GM12878 (cell line): ENCODE results near the gene BCL11A. TPM values are rescaled to one million over a fixed set of nuclear protein-coding genes. Genes with fewer than 3 reads are reported as not detected.

Source experiments
- ATAC-seq: fragments of 200-7000 bp; cut with Tn5 transposase; 3 replicates; pipeline ENCODE4 v1.9.1; 2020; ENCODE audit warnings: mild to moderate bottlenecking, moderate library complexity
- BruUV-seq: library from RNA; stranded (reverse); fragments of 400-500 nt; replicated peaks from 2 replicates; lab custom pipeline; 2021; lab: Mats Ljungman, UMichigan
- CTCF ChIA-PET: fragments of 300-600 bp; sonication (Branson Sonifier 250); formaldehyde crosslinking; extraction: SDS; loops from one replicate; lab custom pipeline; 2021; ENCODE audit warnings: inconsistent platforms; lab: Yijun Ruan, JAX
- POLR2A ChIA-PET: fragments of 350-600 bp; formaldehyde crosslinking; extraction: SDS; loops from one replicate; lab custom pipeline; 2021; ENCODE audit warnings: inconsistent platforms; lab: Charles Lee
- RAD21 ChIA-PET: fragments of 300-600 bp; sonication (Branson Sonifier 250); formaldehyde crosslinking; loops from one replicate; lab custom pipeline; 2023; ENCODE audit warnings: antibody characterized with exemption; ENCODE audit not compliant: unreplicated experiment; lab: Charles Lee
- SMC1A ChIA-PET: fragments of 300-600 bp; sonication (Branson Sonifier 250); formaldehyde crosslinking; loops from one replicate; lab custom pipeline; 2023; ENCODE audit not compliant: unreplicated experiment, uncharacterized antibody; lab: Charles Lee
- DNase-seq: peaks from one replicate; pipeline ENCODE4 v3.0.0-alpha.2; 2011; ENCODE audit warnings: low read depth, low spot score
- FAIRE-seq: peaks from 3 replicates; lab custom pipeline; 2011; peaks lifted over from hg19 to GRCh38; lab: Jason Lieb, UNC
- H2AFZ ChIP-seq: 2 replicates; pipeline ENCODE4 v1.6.0; 2011; ENCODE audit warnings: low read depth, low read length, control low read depth; ENCODE audit not compliant: control insufficient read depth
- H3K27ac ChIP-seq: 2 replicates; pipeline ENCODE4 v1.5.1; 2011; ENCODE audit warnings: control low read depth; ENCODE audit not compliant: control insufficient read depth, insufficient read depth
- H3K27me3 ChIP-seq, 2 experiments: replicated peaks in 1 of 2; 2 replicates each; pipeline versions ENCODE4 v1.6.0 to v1.6.1; 2011; ENCODE audit warnings: low read length in 1 of 2; ENCODE audit not compliant: control insufficient read depth in 2 of 2, insufficient read depth in 2 of 2
- H3K36me3 ChIP-seq, 2 experiments: 2 replicates each; pipeline ENCODE4 v1.5.1; 2011; ENCODE audit warnings: low read length in 1 of 2; ENCODE audit not compliant: control insufficient read depth in 2 of 2, insufficient read depth in 2 of 2
- H3K4me1 ChIP-seq: 2 replicates; pipeline ENCODE4 v1.6.1; 2011; ENCODE audit warnings: mild to moderate bottlenecking, low read length, moderate library complexity, mixed read lengths; ENCODE audit not compliant: control insufficient read depth, insufficient read depth
- H3K4me2 ChIP-seq: 2 replicates; pipeline ENCODE4 v1.6.0; 2011; ENCODE audit warnings: control low read depth; ENCODE audit not compliant: control insufficient read depth, insufficient read depth
- H3K4me3 ChIP-seq: fragments of 200-600 bp; sonication (generic); 2 replicates; pipeline ENCODE4 v1.5.1; 2016
- H3K79me2 ChIP-seq: 2 replicates; pipeline ENCODE4 v1.6.0; 2011; ENCODE audit warnings: low read length; ENCODE audit not compliant: control insufficient read depth, insufficient read depth
- H3K9ac ChIP-seq: 2 replicates; pipeline ENCODE4 v1.8.0; 2011; ENCODE audit warnings: low read length, control low read depth, mixed read lengths; ENCODE audit not compliant: control insufficient read depth, insufficient read depth
- H3K9me3 ChIP-seq: replicated peaks from 3 replicates; pipeline ENCODE4 v1.5.1; 2011; ENCODE audit warnings: mild to moderate bottlenecking, low read length; ENCODE audit not compliant: control insufficient read depth, insufficient read depth
- H4K20me1 ChIP-seq: 2 replicates; pipeline ENCODE4 v1.6.0; 2011; ENCODE audit not compliant: control insufficient read depth, insufficient read depth
- ASH2L ChIP-seq: fragments of 300-600, 200-600 bp; sonication (generic); IDR thresholded peaks from 2 replicates; pipeline ENCODE4 v1.6.1; 2017; ENCODE audit warnings: low read depth, mild to moderate bottlenecking, borderline replicate concordance
- CEBPZ ChIP-seq: fragments of 150-350 bp; IDR thresholded peaks from 2 replicates; pipeline ENCODE4 v1.6.1; 2016; ENCODE audit warnings: low read depth, low read length
- CHD1 ChIP-seq: IDR thresholded peaks from 2 replicates; pipeline ENCODE4 v1.6.1; 2012; ENCODE audit warnings: low read depth, low read length, improper control_type of control experiment
- FOS ChIP-seq: IDR thresholded peaks from 3 replicates; pipeline ENCODE4 v1.6.1; 2011; ENCODE audit warnings: borderline replicate concordance; ENCODE audit not compliant: insufficient read length; ENCODE audit errors: extremely low read depth
- FOXK2 ChIP-seq: fragments of 450-650 bp; IDR thresholded peaks from 2 replicates; pipeline ENCODE4 v1.6.1; 2017; ENCODE audit warnings: mild to moderate bottlenecking, moderate library complexity
- KAT2A ChIP-seq: conservative IDR thresholded peaks from 2 replicates; pipeline ENCODE4 v1.6.1; 2011; ENCODE audit warnings: low read depth, low read length; ENCODE audit not compliant: control insufficient read depth
- KLF5 ChIP-seq: fragments of 450-650 bp; IDR thresholded peaks from 2 replicates; pipeline ENCODE4 v1.6.1; 2014; ENCODE audit warnings: mild to moderate bottlenecking; ENCODE audit not compliant: partially characterized antibody
- MEF2A ChIP-seq: IDR thresholded peaks from 2 replicates; pipeline ENCODE4 v1.6.1; 2011; ENCODE audit warnings: low read depth, mild to moderate bottlenecking, low read length, moderate library complexity; ENCODE audit not compliant: insufficient read depth
- NFXL1 ChIP-seq: fragments of 450-650 bp; IDR thresholded peaks from 2 replicates; pipeline ENCODE4 v1.6.1; 2017; ENCODE audit warnings: antibody characterized with exemption, mild to moderate bottlenecking, borderline replicate concordance
- POLR2AphosphoS2 ChIP-seq: IDR thresholded peaks from 2 replicates; pipeline ENCODE4 v1.6.1; 2011; ENCODE audit warnings: low read depth, mild to moderate bottlenecking, low read length, improper control_type of control experiment, moderate library complexity
- SIX5 ChIP-seq: IDR thresholded peaks from 2 replicates; pipeline ENCODE4 v1.6.1; 2011; ENCODE audit warnings: mild to moderate bottlenecking, low read depth, low read length, moderate library complexity; ENCODE audit not compliant: severe bottlenecking
- ZBTB11 ChIP-seq: fragments of 450-650 bp; formaldehyde crosslinking; IDR thresholded peaks from 2 replicates; pipeline ENCODE4 v1.5.0; 2022; ENCODE audit warnings: mild to moderate bottlenecking, missing genetic modification characterization
- ZBTB40 ChIP-seq: fragments of 450-650 bp; IDR thresholded peaks from 2 replicates; pipeline ENCODE4 v1.6.1; 2016; ENCODE audit warnings: mild to moderate bottlenecking, moderate library complexity, borderline replicate concordance
- ZNF622 ChIP-seq: fragments of 450-650 bp; IDR thresholded peaks from 2 replicates; pipeline ENCODE4 v1.6.1; 2017; ENCODE audit warnings: mild to moderate bottlenecking, inconsistent platforms
- WGBS: methylation state at CpG from one replicate; pipeline ENCODE4 v1.1.6; 2016; ENCODE audit warnings: low lambda C conversion rate; ENCODE audit not compliant: insufficient replicate concordance, insufficient coverage; ENCODE audit errors: missing lambda C conversion rate; 5-methylcytosine and 5-hydroxymethylcytosine counted together
- in situ Hi-C: fragments of 300-500 bp; cut with MboI; formaldehyde crosslinking; loops from 9 replicates; pipeline ENCODE4 v1.14.3; 2018; ENCODE audit warnings: mixed read lengths
- intact Hi-C: fragments of 100-400 bp; cut with micrococcal nuclease; formaldehyde crosslinking; loops from one replicate; pipeline ENCODE4 v1.14.2; 2022; ENCODE audit not compliant: unreplicated experiment
- polyA plus RNA-seq, 11 experiments: library from polyadenylated mRNA; depleted of rRNA in 4 of 11; unstranded in 6 of 11; stranded (reverse) in 5 of 11; fragments of >200 nt; fragmentation: Nextera tagmentation in 4 of 11; fragmentation: Illumina TruSeq in 1 of 11; extraction: Ambion mirVana in 4 of 11; extraction: Trizol in 1 of 11; gene quantifications; 1 replicate in 1 of 11; 2 replicates in 10 of 11; pipeline versions ENCODE4 v1.2.1 to v1.2.3, GENCODE V29; 2011 to 2016; ENCODE audit warnings: inconsistent platforms in 2 of 11, missing spikeins in 2 of 11, low read depth in 1 of 11
- total RNA-seq, 4 experiments: library from RNA; depleted of rRNA in 3 of 4; stranded (reverse); fragments of >200 nt in 3 of 4; fragmentation: Illumina TruSeq in 1 of 4; extraction: Trizol in 1 of 4; gene quantifications; 2 replicates each; pipeline versions ENCODE4 v1.2.1 to v1.2.3, GENCODE V29; 2013 to 2021

Gene BCL11A
- total and polyA plus RNA-seq, 10 of the 15 experiments (the other 5 are each of a cell fraction or from before 2014, with no cell fraction given), result 7.5 to 26.6 (median 11.1) TPM; not detected in 1

GRCh38 chr2:60408207-60408606, 145.2 kb downstream of the BCL11A start:
- Histone ChIP-seq H3K4me2 (no peak overlapping the region), H3K27ac (no peak overlapping the region), H3K79me2 (no peaks in the 10 kb centered on the region), H3K9me3 (no peaks in the 10 kb centered on the region), H3K27me3 (no peaks in the 10 kb centered on the region; a peak in 1 of 4 replicates), H2AFZ (no peak overlapping the region), H4K20me1 (no peaks in the 10 kb centered on the region), H3K9ac (no peak overlapping the region), H3K4me1 (peaks cover 24% of the 10 kb centered on the region), H3K36me3 (no peaks in the 10 kb centered on the region), H3K4me3 (no peak overlapping the region)
- POLR2A ChIA-PET, result no interaction called here
- 86% methylated on average over 1 of the region's 1 CpG for WGBS
- BruUV-seq, result no TSS peak
- CTCF ChIA-PET, result no interaction called here
- DNase-seq (no peak), FAIRE-seq (no peak), ATAC-seq (no peak)
- RAD21 ChIA-PET, result interaction anchor here (0.7 kb wide), 1 partner anchor 386 kb away, joined by 3 read pairs; no protein-coding TSS in a partner anchor
- SMC1A ChIA-PET, result interaction anchor here (1.8 kb wide), 1 partner anchor 8 kb away, joined by 4 read pairs; no protein-coding TSS in a partner anchor
- in situ Hi-C loops (no loop called here), intact Hi-C loops (no loop called here)
- TF ChIP-seq ZNF622 (no peak), CEBPZ (no peak), ZBTB11 (CRISPR knock-in tag) (no peak), KAT2A (no peak), KLF5 (no peak), ASH2L (no peak), FOS (no peak), FOXK2 (no peak), ZBTB40 (no peak), MEF2A (no peak), CHD1 (no peak), SIX5 (no peak), POLR2AphosphoS2 (no peak), NFXL1 (no peak)
